Activated T-cell treated with anti-CD3 and anti-CD28 coated beads, Interleukin-2, amount 50 U/mL, for 24 hours (primary cell): ENCODE measurements around the gene SNTG2.

Experiments used
- DNase-seq: peaks from one replicate; pipeline ENCODE4 v3.0.0-alpha.2; 2020
- H3K27ac Mint-ChIP-seq: 2 replicates; pipeline ENCODE4 v1.8.0; 2020; ENCODE audit warnings: mild to moderate bottlenecking, mixed read lengths
- H3K27me3 Mint-ChIP-seq: 2 replicates; pipeline ENCODE4 v1.8.0; 2020; ENCODE audit warnings: mixed read lengths
- H3K36me3 Mint-ChIP-seq: 2 replicates; pipeline ENCODE4 v1.8.0; 2020; ENCODE audit warnings: low read depth, mixed read lengths
- H3K4me1 Mint-ChIP-seq: 2 replicates; pipeline ENCODE4 v1.8.0; 2020; ENCODE audit warnings: low read depth, mixed read lengths
- H3K4me3 Mint-ChIP-seq: 2 replicates; pipeline ENCODE4 v1.8.0; 2020; ENCODE audit warnings: mild to moderate bottlenecking, moderate library complexity, mixed read lengths
- H3K9me3 Mint-ChIP-seq: 2 replicates; pipeline ENCODE4 v1.8.0; 2020; ENCODE audit warnings: mixed read lengths

The SNTG2 gene

DNA sequence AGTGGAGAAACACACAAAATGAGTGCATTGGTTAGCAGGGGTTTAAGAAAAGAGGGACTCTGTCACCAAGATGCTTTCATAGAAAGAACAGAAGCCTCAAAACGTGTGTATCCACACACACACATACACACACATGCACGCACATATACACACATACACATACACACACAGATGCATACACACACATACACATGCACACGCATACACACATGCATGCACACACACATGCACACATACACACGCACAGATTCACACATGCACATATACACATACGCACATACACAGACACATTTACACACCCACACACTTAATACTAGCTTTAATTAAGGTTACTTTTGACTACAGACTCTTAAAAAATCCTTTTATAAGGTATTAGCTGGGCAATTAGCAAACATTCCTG lies 378.0 kb downstream of the SNTG2 start:
- Mint-ChIP-seq H3K36me3 (no peaks in the 10 kb centered on the region), H3K27ac (no peak overlapping the region), H3K9me3 (peaks cover 4% of the 10 kb centered on the region), H3K4me1 (no peaks in the 10 kb centered on the region), H3K27me3 (no peaks in the 10 kb centered on the region), H3K4me3 (no peak overlapping the region)
- DNase-seq, result no peak

DNA sequence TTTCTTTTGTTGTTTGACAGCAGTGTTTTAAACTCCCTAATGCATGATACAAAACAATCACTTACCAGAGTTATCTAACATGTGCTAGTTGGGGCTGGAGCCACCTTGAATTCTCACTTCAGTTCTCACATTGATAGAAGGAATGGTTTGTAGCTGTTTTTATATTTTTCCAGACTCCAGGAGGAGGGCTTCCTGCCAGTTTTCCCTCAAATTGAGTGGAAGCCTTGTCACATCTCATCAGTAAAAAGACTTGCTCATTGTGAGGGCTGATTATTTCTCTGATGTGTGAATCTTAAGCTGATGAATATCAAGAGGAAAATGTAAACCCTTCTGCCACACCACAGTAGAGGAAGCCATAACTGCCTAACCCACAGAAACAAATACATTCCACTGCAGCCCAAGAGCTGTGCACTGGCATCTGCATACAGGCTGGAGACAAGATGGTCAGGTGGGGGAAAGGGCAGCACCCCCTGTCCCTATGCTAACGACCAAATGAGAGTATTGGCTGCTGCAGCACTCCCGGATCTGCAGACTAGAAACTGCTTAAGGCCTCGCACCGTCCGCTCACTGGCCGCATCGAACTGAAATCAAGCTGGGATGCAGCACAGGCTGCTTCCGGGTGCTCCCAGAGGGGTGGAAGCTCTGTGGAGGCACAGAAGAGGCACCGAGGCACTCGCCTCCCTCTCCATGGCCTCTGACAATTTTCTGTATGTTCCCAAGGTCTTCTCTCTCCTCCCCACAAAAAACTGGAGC lies 388.9 kb downstream of the SNTG2 start:
- Mint-ChIP-seq H3K27me3 (no peaks in the 10 kb centered on the region), H3K4me3 (no peak overlapping the region)

DNA sequence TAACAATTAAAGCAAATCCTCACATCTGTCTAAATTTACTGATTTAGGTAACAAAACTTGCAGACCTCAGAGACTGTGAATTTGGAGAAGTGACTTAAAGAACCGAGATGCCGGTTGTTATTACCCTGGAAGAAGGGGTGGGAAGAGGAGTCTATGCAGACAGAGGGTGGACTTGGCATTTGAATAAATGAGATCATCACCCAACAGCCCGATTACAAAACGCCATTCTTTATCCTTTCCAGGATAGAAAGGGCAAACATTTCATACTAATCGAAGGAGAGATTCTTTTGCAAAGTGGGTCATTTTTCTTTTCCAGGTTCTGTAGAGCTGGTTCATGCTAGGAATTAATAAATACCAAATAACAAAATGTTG lies 389.5 kb downstream of the SNTG2 start:
- H3K27ac Mint-ChIP-seq, result no peak overlapping the region
- no peaks in the 10 kb centered on the region for H3K4me1 Mint-ChIP-seq
- H3K36me3 Mint-ChIP-seq, result no peaks in the 10 kb centered on the region
- no peak overlapping the region for H3K4me3 Mint-ChIP-seq
- no peaks in the 10 kb centered on the region for H3K27me3 Mint-ChIP-seq
- peaks cover 3% of the 10 kb centered on the region for H3K9me3 Mint-ChIP-seq
- DNase-seq, result no peak

More for the DNA sequence above, 388.9 kb downstream of the SNTG2 start:
- no peak overlapping the region for H3K27ac Mint-ChIP-seq
- no peaks in the 10 kb centered on the region for H3K4me1 Mint-ChIP-seq
- no peak for DNase-seq
- H3K36me3 Mint-ChIP-seq, result no peaks in the 10 kb centered on the region
- peaks cover 3% of the 10 kb centered on the region for H3K9me3 Mint-ChIP-seq

- H3K4me3 Mint-ChIP-seq, result no peak overlapping the region
- no peaks in the 10 kb centered on the region for H3K4me1 Mint-ChIP-seq
- no peaks in the 10 kb centered on the region for H3K27me3 Mint-ChIP-seq
- DNase-seq, result no peak
- H3K27ac Mint-ChIP-seq, result no peak overlapping the region
- H3K36me3 Mint-ChIP-seq, result no peaks in the 10 kb centered on the region
- H3K9me3 Mint-ChIP-seq, result peaks cover 2% of the 10 kb centered on the region
Measured at GRCh38 chr2:1341404-1342120, 390.9 kb downstream of the SNTG2 start.

- H3K27ac Mint-ChIP-seq, result no peak overlapping the region
- H3K27me3 Mint-ChIP-seq, result no peaks in the 10 kb centered on the region
- H3K9me3 Mint-ChIP-seq, result peaks cover 13% of the 10 kb centered on the region
- H3K4me3 Mint-ChIP-seq, result no peak overlapping the region
- no peak for DNase-seq
- H3K4me1 Mint-ChIP-seq, result no peaks in the 10 kb centered on the region
- H3K36me3 Mint-ChIP-seq, result peaks cover 3% of the 10 kb centered on the region
Measured at GRCh38 chr2:1348789-1349188, 398.1 kb downstream of the SNTG2 start.

- Mint-ChIP-seq H3K9me3 (peaks cover 13% of the 10 kb centered on the region), H3K4me3 (no peak overlapping the region), H3K36me3 (peaks cover 3% of the 10 kb centered on the region), H3K27ac (no peak overlapping the region), H3K27me3 (no peaks in the 10 kb centered on the region), H3K4me1 (no peaks in the 10 kb centered on the region)
- DNase-seq, result no peak
Measured at GRCh38 chr2:1350111-1350510, 399.5 kb downstream of the SNTG2 start.

- no peaks in the 10 kb centered on the region for H3K27me3 Mint-ChIP-seq
- peaks cover 3% of the 10 kb centered on the region for H3K36me3 Mint-ChIP-seq
- no peak overlapping the region for H3K27ac Mint-ChIP-seq
- no peaks in the 10 kb centered on the region for H3K4me1 Mint-ChIP-seq
- DNase-seq, result no peak
- no peak overlapping the region for H3K4me3 Mint-ChIP-seq
- H3K9me3 Mint-ChIP-seq, result peaks cover 10% of the 10 kb centered on the region
Measured at GRCh38 chr2:1353124-1353523, 402.5 kb downstream of the SNTG2 start.

GRCh38 chr2:1353543-1353942 lies 402.9 kb downstream of the SNTG2 start:
- Mint-ChIP-seq H3K27me3 (no peaks in the 10 kb centered on the region), H3K27ac (no peak overlapping the region), H3K9me3 (peaks cover 6% of the 10 kb centered on the region), H3K4me3 (no peak overlapping the region), H3K4me1 (no peaks in the 10 kb centered on the region), H3K36me3 (peaks cover under 1% of the 10 kb centered on the region)
- no peak for DNase-seq

GRCh38 chr2:1360144-1360543 lies 409.5 kb downstream of the SNTG2 start:
- Mint-ChIP-seq H3K9me3 (no peaks in the 10 kb centered on the region), H3K27ac (no peak overlapping the region), H3K36me3 (no peaks in the 10 kb centered on the region), H3K4me1 (no peaks in the 10 kb centered on the region), H3K27me3 (no peaks in the 10 kb centered on the region), H3K4me3 (no peak overlapping the region)
- no peak for DNase-seq

DNA sequence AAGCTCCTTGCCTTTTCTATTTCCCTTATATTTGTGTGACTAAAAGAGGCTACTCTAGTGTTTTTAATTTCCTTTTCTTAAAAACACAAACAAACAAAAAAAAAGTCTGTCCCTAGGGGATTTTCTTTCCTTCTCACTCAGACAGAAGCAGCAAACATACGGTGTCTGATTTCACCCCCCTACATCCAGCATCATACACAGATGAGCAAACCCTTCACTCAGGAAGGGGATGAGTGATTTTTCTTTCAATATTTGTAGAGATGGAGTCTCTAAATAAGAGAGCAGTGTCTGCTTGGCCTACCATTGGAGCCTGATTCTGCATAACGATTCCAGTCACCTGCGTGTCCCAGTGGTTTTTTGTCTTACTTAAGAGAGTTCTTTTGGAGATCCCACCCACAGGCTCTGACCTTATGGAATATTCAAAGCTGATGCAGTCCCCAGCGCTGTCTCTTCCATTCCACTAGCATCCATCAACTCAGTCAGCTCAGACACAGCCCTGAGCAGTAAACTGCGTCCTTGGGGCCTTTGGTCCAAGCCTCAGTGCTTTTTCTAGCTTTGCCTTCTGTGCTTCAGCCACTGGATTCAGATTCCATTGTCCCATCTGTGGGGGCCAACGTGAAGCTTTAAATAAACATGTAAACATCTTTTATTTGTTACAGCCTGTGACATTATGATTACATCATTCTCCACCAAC lies 410.1 kb downstream of the SNTG2 start:
- no peak for DNase-seq
- no peaks in the 10 kb centered on the region for H3K4me1 Mint-ChIP-seq
- H3K27me3 Mint-ChIP-seq, result no peaks in the 10 kb centered on the region
- no peaks in the 10 kb centered on the region for H3K36me3 Mint-ChIP-seq
- H3K4me3 Mint-ChIP-seq, result no peak overlapping the region
- H3K9me3 Mint-ChIP-seq, result no peaks in the 10 kb centered on the region
- no peak overlapping the region for H3K27ac Mint-ChIP-seq

DNA sequence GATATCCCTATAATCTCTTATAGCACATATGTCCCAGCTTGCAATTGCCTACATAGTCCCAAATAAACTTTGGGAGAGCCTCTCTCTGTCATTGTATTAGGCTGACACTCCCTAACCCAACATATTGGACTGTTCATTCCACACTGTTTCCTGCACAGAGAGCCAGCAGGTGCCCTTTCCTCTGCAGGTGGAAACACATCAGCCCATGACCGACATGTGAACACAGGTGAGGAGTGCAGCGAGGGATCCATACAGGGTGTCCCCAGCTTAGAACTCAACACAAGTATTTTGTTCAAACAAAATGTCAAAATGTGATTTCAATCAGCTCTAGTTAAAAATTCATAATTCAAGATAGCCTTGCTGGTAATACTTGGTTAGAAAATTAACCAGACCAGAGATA lies 412.7 kb downstream of the SNTG2 start:
- no peak overlapping the region for H3K27ac Mint-ChIP-seq
- peaks cover 3% of the 10 kb centered on the region for H3K4me1 Mint-ChIP-seq
- H3K4me3 Mint-ChIP-seq, result no peak overlapping the region
- no peak for DNase-seq
- no peaks in the 10 kb centered on the region for H3K9me3 Mint-ChIP-seq
- H3K27me3 Mint-ChIP-seq, result no peaks in the 10 kb centered on the region
- no peaks in the 10 kb centered on the region for H3K36me3 Mint-ChIP-seq

DNA sequence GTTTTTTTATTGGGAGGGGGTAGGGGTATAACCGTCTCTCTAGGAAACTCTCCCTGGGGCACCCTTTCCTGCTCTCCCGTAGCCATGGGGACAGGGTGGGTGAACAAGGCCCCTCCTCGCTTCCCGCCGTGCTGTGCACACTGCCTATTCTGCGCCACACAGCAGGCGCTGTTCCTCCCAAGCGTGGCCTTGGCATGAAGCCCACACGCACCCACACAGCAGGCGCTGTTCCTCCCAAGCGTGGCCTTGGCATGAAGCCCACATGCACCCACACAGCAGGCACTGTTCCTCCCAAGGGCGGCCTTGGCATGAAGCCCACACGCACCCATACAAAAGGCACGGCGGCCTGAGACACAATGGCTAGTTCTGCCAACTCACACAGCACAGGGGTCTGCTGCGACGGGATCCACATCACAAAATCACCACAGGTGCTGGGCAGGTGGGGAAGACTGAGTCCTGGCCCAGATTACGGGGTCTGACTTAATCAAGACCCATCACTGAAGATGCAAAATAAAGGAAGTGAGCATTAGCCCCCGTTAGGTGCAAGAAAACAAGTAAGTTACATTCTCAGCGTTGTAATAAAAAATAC lies 416.0 kb downstream of the SNTG2 start:
- H3K27me3 Mint-ChIP-seq, result no peaks in the 10 kb centered on the region
- no peak for DNase-seq
- no peak overlapping the region for H3K4me3 Mint-ChIP-seq
- no peaks in the 10 kb centered on the region for H3K36me3 Mint-ChIP-seq
- H3K4me1 Mint-ChIP-seq, result peaks cover 3% of the 10 kb centered on the region
- H3K27ac Mint-ChIP-seq, result no peak overlapping the region
- H3K9me3 Mint-ChIP-seq, result no peaks in the 10 kb centered on the region

DNA sequence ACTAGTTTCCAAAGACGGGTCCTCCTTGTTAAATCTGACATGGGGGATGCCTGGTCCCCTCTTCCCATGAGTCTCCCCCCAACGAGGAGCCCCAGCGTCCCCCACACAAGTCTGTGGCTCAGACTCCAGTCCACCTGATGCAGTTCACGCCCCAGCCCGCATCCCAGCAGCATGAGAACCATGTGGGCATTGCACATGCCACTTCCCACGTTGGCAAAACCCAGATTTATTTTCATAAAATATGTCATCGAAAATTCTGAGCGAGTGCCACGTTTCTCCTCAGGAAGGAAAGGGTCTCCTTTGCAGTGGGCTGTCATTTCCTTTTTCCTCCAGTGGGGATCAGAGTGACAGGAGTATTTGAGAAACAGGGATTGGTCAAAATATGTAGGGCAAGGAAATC lies 417.0 kb downstream of the SNTG2 start:
- H3K36me3 Mint-ChIP-seq, result no peaks in the 10 kb centered on the region
- H3K27ac Mint-ChIP-seq, result no peak overlapping the region
- no peak overlapping the region for H3K4me3 Mint-ChIP-seq
- no peaks in the 10 kb centered on the region for H3K9me3 Mint-ChIP-seq
- no peaks in the 10 kb centered on the region for H3K27me3 Mint-ChIP-seq
- no peak for DNase-seq
- peaks cover 3% of the 10 kb centered on the region for H3K4me1 Mint-ChIP-seq

- Mint-ChIP-seq H3K27ac (no peak overlapping the region), H3K4me3 (no peak overlapping the region), H3K4me1 (peaks cover 3% of the 10 kb centered on the region), H3K36me3 (no peaks in the 10 kb centered on the region), H3K27me3 (no peaks in the 10 kb centered on the region), H3K9me3 (no peaks in the 10 kb centered on the region)
- DNase-seq, result no peak
Measured at GRCh38 chr2:1369905-1370304, 419.3 kb downstream of the SNTG2 start.

DNA sequence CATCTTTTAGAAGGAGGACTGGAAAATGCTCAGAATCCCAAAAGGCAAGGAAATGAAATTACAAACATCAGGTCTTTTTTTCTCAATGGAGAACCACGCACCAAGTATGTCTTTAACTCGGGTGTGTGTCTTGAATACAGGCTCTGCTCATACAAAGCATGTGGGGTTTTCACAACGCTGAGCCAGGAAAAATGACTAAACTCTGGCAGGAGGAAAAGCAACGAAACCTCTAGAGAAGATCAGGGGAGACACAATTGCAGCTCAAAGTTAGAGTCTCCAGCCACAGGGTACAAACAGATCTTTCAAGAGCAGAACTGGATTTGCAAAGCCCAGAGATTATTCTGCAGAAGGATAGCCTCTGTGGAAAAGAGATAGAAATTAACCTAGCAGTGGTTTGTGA lies 419.8 kb downstream of the SNTG2 start:
- H3K4me3 Mint-ChIP-seq, result no peak overlapping the region
- H3K4me1 Mint-ChIP-seq, result peaks cover 3% of the 10 kb centered on the region
- no peak for DNase-seq
- no peaks in the 10 kb centered on the region for H3K36me3 Mint-ChIP-seq
- H3K9me3 Mint-ChIP-seq, result no peaks in the 10 kb centered on the region
- H3K27ac Mint-ChIP-seq, result no peak overlapping the region
- H3K27me3 Mint-ChIP-seq, result peaks cover 2% of the 10 kb centered on the region
